GM19351 (cell line): ENCODE data around the gene RPL7L1.
"Not testable (repeated sequence)": the region's sequence is repeated elsewhere in the genome, so short reads cannot be mapped to it uniquely, and the experiment has no call there.

ENCODE experiments used
- ATAC-seq: cut with Tn5 transposase; IDR thresholded peaks from one replicate; pipeline ENCODE4 v1.9.1; 2021; ENCODE audit warnings: mild to moderate bottlenecking, moderate library complexity; ENCODE audit not compliant: unreplicated experiment

The RPL7L1 gene

GRCh38 chr6:42890311-42891198 is 11.1 kb downstream of the RPL7L1 start:
- ATAC-seq = peak; percentile 91

GRCh38 chr6:42891199-42891722 is 11.8 kb downstream of the RPL7L1 start:
- no peak for ATAC-seq

GRCh38 chr6:42894041-42894828 is 14.8 kb downstream of the RPL7L1 start:
- ATAC-seq = not testable (repeated sequence)

GRCh38 chr6:42896178-42896719 is 16.8 kb downstream of the RPL7L1 start:
- no peak for ATAC-seq

GRCh38 chr6:42898891-42899361 is 19.5 kb downstream of the RPL7L1 start:
- ATAC-seq = no peak

- ATAC-seq = no peak
Measured at GRCh38 chr6:42899871-42900270, 20.5 kb downstream of the RPL7L1 start.

GRCh38 chr6:42901538-42901957 is 22.1 kb downstream of the RPL7L1 start:
- peak; percentile 56 for ATAC-seq

GRCh38 chr6:42902429-42903263 is 23.2 kb downstream of the RPL7L1 start:
- not testable (repeated sequence) for ATAC-seq

- ATAC-seq = no peak
Measured at GRCh38 chr6:42904467-42904866, 25.1 kb downstream of the RPL7L1 start.

GRCh38 chr6:42907336-42907735 is 27.9 kb downstream of the RPL7L1 start:
- no peak for ATAC-seq

- no peak for ATAC-seq
Measured at GRCh38 chr6:42909835-42910234, 30.4 kb downstream of the RPL7L1 start.

GRCh38 chr6:42911171-42912021 is 32.0 kb downstream of the RPL7L1 start:
- no peak for ATAC-seq

GRCh38 chr6:42914546-42914945 is 35.1 kb downstream of the RPL7L1 start:
- ATAC-seq = no peak

- no peak for ATAC-seq
Measured at GRCh38 chr6:42915732-42916131, 36.3 kb downstream of the RPL7L1 start, which contains the start of gene PTCRA. TSS of gene PTCRA (plus strand) at chr6:42916053. CDS start at chr6:42916070, 17 bp downstream.

GRCh38 chr6:42916288-42916687 is 36.9 kb downstream of the RPL7L1 start:
- ATAC-seq = no peak

GRCh38 chr6:42921801-42922200 is 42.4 kb downstream of the RPL7L1 start:
- ATAC-seq = no peak

- no peak for ATAC-seq
Measured at GRCh38 chr6:42923666-42924065, 44.2 kb downstream of the RPL7L1 start.

- ATAC-seq = no peak
Measured at GRCh38 chr6:42925248-42925857, 45.9 kb downstream of the RPL7L1 start.
